GM12878 (cell line): ENCODE results near the gene RALGAPB.

Experiments used
- MTA3 ChIP-seq: IDR thresholded peaks from 2 replicates; pipeline ENCODE4 v1.6.1; 2012; ENCODE audit warnings: low read length, inconsistent platforms, borderline replicate concordance
- USF2 ChIP-seq: IDR thresholded peaks from 2 replicates; pipeline ENCODE4 v1.6.1; 2011; ENCODE audit warnings: low read depth, low read length, improper control_type of control experiment, borderline replicate concordance
- TF ChIP-seq, protein P1 (sequence below), 3 experiments: IDR thresholded peaks in 2 of 3; conservative IDR thresholded peaks in 1 of 3; 2 replicates each; pipeline ENCODE4 v1.5.1; 2011; ENCODE audit warnings: low read depth in 3 of 3, low read length in 3 of 3, mild to moderate bottlenecking in 3 of 3, control low read depth in 2 of 3, moderate library complexity in 2 of 3, inconsistent platforms in 1 of 3, mixed read lengths in 1 of 3; ENCODE audit not compliant: control insufficient read depth in 2 of 3, insufficient read depth in 1 of 3; ENCODE audit errors: extremely low read depth in 1 of 3
- TF ChIP-seq, protein P2 (sequence below): IDR thresholded peaks from 2 replicates; pipeline ENCODE4 v1.6.1; 2012; ENCODE audit warnings: low read length, inconsistent platforms

DNA sequence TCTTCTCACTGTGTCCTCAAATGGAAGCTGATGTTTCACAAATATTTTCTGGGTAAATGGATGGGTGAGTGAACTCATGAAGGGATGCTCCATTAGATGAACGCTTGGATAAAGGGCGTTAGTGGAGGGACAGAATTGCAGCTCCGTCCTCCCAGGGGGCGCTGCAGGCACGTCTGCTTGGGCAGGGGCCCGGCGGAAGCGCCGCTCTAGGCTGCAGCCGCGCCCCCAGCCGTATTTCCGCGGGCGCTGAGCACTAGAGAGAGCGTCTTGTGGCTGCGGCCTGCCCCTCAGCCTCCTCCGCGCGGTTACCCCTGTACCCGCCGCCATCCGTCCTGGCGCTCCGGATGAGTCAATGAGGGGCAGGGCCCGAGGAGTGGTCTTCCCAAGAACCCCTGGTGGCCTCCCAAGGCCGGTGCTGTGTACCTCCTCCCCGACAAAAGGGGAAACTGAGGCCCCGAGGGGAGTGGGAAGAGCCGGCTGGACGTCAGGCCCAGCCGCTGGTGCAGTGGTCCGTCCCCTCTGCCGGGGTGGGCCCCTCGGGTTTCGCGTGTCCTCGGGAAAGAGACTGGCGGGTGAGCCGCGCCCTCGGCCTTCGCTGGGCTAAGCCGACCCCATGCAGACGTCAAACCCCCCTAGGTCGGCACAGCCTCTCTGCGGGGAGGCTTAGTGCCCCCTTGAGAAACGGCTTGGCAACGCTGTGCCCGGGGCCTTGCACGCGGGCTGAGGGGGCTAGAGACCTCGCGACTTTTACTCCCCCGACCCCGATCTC lies 26.0 kb upstream of the RALGAPB start:
- TF ChIP-seq, protein P1, sequence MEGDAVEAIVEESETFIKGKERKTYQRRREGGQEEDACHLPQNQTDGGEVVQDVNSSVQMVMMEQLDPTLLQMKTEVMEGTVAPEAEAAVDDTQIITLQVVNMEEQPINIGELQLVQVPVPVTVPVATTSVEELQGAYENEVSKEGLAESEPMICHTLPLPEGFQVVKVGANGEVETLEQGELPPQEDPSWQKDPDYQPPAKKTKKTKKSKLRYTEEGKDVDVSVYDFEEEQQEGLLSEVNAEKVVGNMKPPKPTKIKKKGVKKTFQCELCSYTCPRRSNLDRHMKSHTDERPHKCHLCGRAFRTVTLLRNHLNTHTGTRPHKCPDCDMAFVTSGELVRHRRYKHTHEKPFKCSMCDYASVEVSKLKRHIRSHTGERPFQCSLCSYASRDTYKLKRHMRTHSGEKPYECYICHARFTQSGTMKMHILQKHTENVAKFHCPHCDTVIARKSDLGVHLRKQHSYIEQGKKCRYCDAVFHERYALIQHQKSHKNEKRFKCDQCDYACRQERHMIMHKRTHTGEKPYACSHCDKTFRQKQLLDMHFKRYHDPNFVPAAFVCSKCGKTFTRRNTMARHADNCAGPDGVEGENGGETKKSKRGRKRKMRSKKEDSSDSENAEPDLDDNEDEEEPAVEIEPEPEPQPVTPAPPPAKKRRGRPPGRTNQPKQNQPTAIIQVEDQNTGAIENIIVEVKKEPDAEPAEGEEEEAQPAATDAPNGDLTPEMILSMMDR (IDR thresholded peaks at IDR 0.05 in 2 of 3, conservative IDR thresholded peaks at IDR 0.05 in 1 of 3; ENCODE audit: control insufficient read depth in 2 of 3, extremely low read depth in 1 of 3, insufficient read depth in 1 of 3, low read depth in 3 of 3, low read length in 3 of 3): peak; percentile 89 to 99 (median 90); a peak in 5 of 6 replicates
- TF ChIP-seq MTA3 (no peak), USF2 (no peak)
- TF ChIP-seq, protein P2, sequence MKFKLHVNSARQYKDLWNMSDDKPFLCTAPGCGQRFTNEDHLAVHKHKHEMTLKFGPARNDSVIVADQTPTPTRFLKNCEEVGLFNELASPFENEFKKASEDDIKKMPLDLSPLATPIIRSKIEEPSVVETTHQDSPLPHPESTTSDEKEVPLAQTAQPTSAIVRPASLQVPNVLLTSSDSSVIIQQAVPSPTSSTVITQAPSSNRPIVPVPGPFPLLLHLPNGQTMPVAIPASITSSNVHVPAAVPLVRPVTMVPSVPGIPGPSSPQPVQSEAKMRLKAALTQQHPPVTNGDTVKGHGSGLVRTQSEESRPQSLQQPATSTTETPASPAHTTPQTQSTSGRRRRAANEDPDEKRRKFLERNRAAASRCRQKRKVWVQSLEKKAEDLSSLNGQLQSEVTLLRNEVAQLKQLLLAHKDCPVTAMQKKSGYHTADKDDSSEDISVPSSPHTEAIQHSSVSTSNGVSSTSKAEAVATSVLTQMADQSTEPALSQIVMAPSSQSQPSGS: no peak
